Body of pancreas (tissue), 4 donors: ENCODE measurements around the gene IL16.

Source experiments
- CTCF ChIP-seq, 7 experiments: fragments of 450-650 bp in 4 of 7; fragments of 200-600 bp in 3 of 7; sonication (generic) in 3 of 7; IDR thresholded peaks; one replicate each; pipeline ENCODE4 v1.5.1; 2016 to 2019; ENCODE audit warnings: antibody characterized with exemption in 7 of 7
- POLR2A ChIP-seq, 3 donors: fragments of 450-650 bp; IDR thresholded peaks; one replicate each; pipeline ENCODE4 v1.6.1; 2016; ENCODE audit warnings: antibody characterized with exemption in 3 of 3, mild to moderate bottlenecking in 2 of 3

GRCh38 chr15:81257435-81257834, 60.8 kb downstream of the IL16 start:
- TF ChIP-seq CTCF (IDR thresholded peaks at IDR 0.05): no peak
- no peak for TF ChIP-seq POLR2A (IDR thresholded peaks at IDR 0.05)
